Sciatic nerve (tissue), 2 donors: ENCODE results near the gene LKAAEAR1. TPM values are rescaled to one million over a fixed set of nuclear protein-coding genes. Genes with fewer than 3 reads are reported as not detected.
"Not testable (repeated sequence)": the region's sequence is repeated elsewhere in the genome, so short reads cannot be mapped to it uniquely, and the experiment has no call there.

Experiments
- ATAC-seq: fragments of 200-7000 bp; cut with Tn5 transposase; one replicate; pipeline ENCODE4 v1.9.1; 2020; ENCODE audit warnings: mild to moderate bottlenecking, moderate library complexity
- DNase-seq: peaks from one replicate; pipeline ENCODE4 v3.0.0-alpha.2; 2020; ENCODE audit warnings: low spot score
- intact Hi-C: fragments of 100-400 bp; cut with DNase I; formaldehyde crosslinking; loops from one replicate; pipeline ENCODE4 v1.14.2; 2022
- total RNA-seq: library from RNA; stranded (reverse); fragmentation: NEBNext Ultra II Directional; extraction: Animal tissue kit (Norgen Biotek cat#: 25700); gene quantifications from one replicate; pipeline ENCODE4 v1.2.1, GENCODE V29; 2021
- donor health status: DM: no; HTN: no; CAD: no.
- donor health status: DM: no; HTN: no; CAD: no.

The LKAAEAR1 gene
- not detected for total RNA-seq

GRCh38 chr20:64083804-64084684 is at the start of gene LKAAEAR1:
Gene LKAAEAR1, minus strand, starts transcription at chr20:64084398. Its CDS starts 179 bp downstream, at chr20:64084219.
- intact Hi-C loops = no loop called here
- no peak for DNase-seq
- no peak for ATAC-seq

- intact Hi-C loops = no loop called here
- ATAC-seq = no peak
- DNase-seq = no peak
Measured at GRCh38 chr20:64131406-64131805, 47.2 kb upstream of the LKAAEAR1 start.

- ATAC-seq (no peak), DNase-seq (no peak)
- intact Hi-C loops = no loop called here
Measured at GRCh38 chr20:64130876-64131275, 46.7 kb upstream of the LKAAEAR1 start.

GRCh38 chr20:64130271-64130670 is 46.1 kb upstream of the LKAAEAR1 start:
- DNase-seq (no peak), ATAC-seq (no peak)
- intact Hi-C loops = no loop called here

- DNase-seq (peak; percentile 5), ATAC-seq (no peak)
- intact Hi-C loops = no loop called here
Measured at GRCh38 chr20:64129146-64129782, 45.1 kb upstream of the LKAAEAR1 start.

- intact Hi-C loops, ATAC-seq, DNase-seq: not testable (repeated sequence)
Measured at GRCh38 chr20:64123517-64123916, 39.3 kb upstream of the LKAAEAR1 start.

- DNase-seq, intact Hi-C loops, ATAC-seq: not testable (repeated sequence)
Measured at GRCh38 chr20:64122927-64123326, 38.7 kb upstream of the LKAAEAR1 start.

- DNase-seq (peak; percentile 46), ATAC-seq (no peak)
- intact Hi-C loops = no loop called here
Measured at GRCh38 chr20:64121586-64121985, 37.4 kb upstream of the LKAAEAR1 start.

GRCh38 chr20:64119681-64120341 is 35.6 kb upstream of the LKAAEAR1 start:
- DNase-seq = peak; percentile 45
- intact Hi-C loops = loop anchor here (5.0 kb wide), 1 partner anchor 83 kb away; the partner anchor contains the start of gene C20orf204
- ATAC-seq = peak; percentile 46

- intact Hi-C loops = loop anchor here (5.0 kb wide), 1 partner anchor 82 kb away; the partner anchor contains the start of gene C20orf204
- no peak for ATAC-seq
- peak; percentile 33 for DNase-seq
Measured at GRCh38 chr20:64119301-64119680, 35.1 kb upstream of the LKAAEAR1 start.

GRCh38 chr20:64117432-64117777 is 33.2 kb upstream of the LKAAEAR1 start:
- intact Hi-C loops = loop anchor here (5.0 kb wide), 1 partner anchor 80 kb away; the partner anchor contains the start of gene C20orf204
- ATAC-seq = not testable (repeated sequence)
- peak; percentile 35 for DNase-seq

- DNase-seq = peak; percentile 48
- no peak for ATAC-seq
- intact Hi-C loops = loop anchor here (5.0 kb wide), 1 partner anchor 79 kb away; the partner anchor contains the start of gene C20orf204
Measured at GRCh38 chr20:64116541-64117431, 32.6 kb upstream of the LKAAEAR1 start.

- ATAC-seq (no peak), DNase-seq (peak; percentile 45)
- intact Hi-C loops = loop anchor here (5.0 kb wide), 1 partner anchor 79 kb away; the partner anchor contains the start of gene C20orf204
Measured at GRCh38 chr20:64116016-64116415, 31.8 kb upstream of the LKAAEAR1 start.

- DNase-seq (no peak), ATAC-seq (no peak)
- intact Hi-C loops = loop anchor here (5.0 kb wide), 1 partner anchor 78 kb away; the partner anchor contains the start of gene C20orf204
Measured at GRCh38 chr20:64115171-64115911, 31.1 kb upstream of the LKAAEAR1 start.

- ATAC-seq (no peak), DNase-seq (peak; percentile 30)
- intact Hi-C loops = loop anchor here (5.0 kb wide), 1 partner anchor 1647 kb away; no protein-coding TSS in a partner anchor
Measured at GRCh38 chr20:64114356-64114971, 30.3 kb upstream of the LKAAEAR1 start.

GRCh38 chr20:64113796-64114355 is 29.7 kb upstream of the LKAAEAR1 start:
- DNase-seq (peak; percentile 45), ATAC-seq (no peak)
- intact Hi-C loops = loop anchor here (5.0 kb wide), 1 partner anchor 1647 kb away; no protein-coding TSS in a partner anchor

- intact Hi-C loops = loop anchor here (5.0 kb wide), 1 partner anchor 1646 kb away; no protein-coding TSS in a partner anchor
- no peak for ATAC-seq
- DNase-seq = peak; percentile 33
Measured at GRCh38 chr20:64113444-64113775, 29.2 kb upstream of the LKAAEAR1 start.
